ENCODE data around the gene GINS2.

DNA sequence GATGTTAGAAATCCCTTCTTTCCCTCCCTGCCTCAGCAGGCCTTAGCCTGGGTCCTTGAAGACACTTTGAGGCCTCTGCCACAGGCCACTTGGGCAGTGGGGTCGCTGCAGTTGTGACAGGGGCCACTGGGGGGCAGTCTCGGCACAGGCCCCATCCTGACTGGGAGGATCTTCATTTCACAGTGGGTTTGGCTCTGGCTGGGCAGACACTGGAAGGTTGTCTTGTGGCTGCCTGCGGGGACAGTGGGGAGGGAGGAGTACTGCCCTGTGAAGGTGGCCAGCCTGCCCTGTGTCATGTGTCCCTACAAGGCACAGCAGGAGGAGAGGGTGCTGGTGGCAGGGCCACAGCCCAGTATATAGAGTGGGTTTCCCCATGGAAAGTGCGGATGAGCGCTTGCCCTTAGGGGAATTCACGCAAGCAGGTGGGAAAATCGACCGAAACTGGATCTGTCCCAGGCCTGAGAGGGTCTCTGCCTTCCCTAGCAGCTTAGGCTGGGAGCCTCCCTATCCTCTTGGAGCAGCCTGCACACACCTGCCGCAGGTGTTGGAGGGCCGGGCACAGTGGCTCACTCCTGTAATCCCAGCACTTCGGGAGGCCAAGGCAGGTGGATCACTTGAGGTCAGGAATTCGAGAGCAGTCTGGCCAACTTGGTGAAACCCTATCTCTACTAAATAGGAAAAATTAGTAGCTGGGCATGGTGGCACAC lies 28.8 kb downstream of the GINS2 start:
- TF ChIP-seq CTCF (IDR thresholded peaks at IDR 0.05) (peak; percentile 84 to 92 (median 90)), POLR2A (IDR thresholded peaks at IDR 0.05) (no peak)

Measured in adrenal gland (tissue), 5 donors.